DOHH2 (cell line): Measurements from ENCODE around the gene ZFYVE16.

Experiments
- H3F3A ChIP-seq: fragments of 200-600 bp; sonication (generic), shearing (Covaris generic); 2 replicates; pipeline ENCODE4 v1.6.0; 2016; ENCODE audit warnings: antibody characterized with exemption, mild to moderate bottlenecking; ENCODE audit not compliant: control insufficient read depth, insufficient read depth
- H3K27ac ChIP-seq: fragments of 200-600 bp; sonication (generic); 2 replicates; pipeline ENCODE4 v1.5.1; 2014; ENCODE audit warnings: low read depth, mild to moderate bottlenecking, low read length, moderate library complexity
- H3K27me3 ChIP-seq: fragments of 200-600 bp; sonication (generic); 2 replicates; pipeline ENCODE4 v1.6.1; 2014; ENCODE audit warnings: mild to moderate bottlenecking, low read length, mixed read lengths; ENCODE audit not compliant: control insufficient read depth
- H3K36me3 ChIP-seq: fragments of 200-600 bp; sonication (generic); 2 replicates; pipeline ENCODE4 v1.6.1; 2014; ENCODE audit warnings: mild to moderate bottlenecking, low read length, moderate library complexity, mixed read lengths; ENCODE audit not compliant: control insufficient read depth
- H3K4me1 ChIP-seq: fragments of 200-600 bp; sonication (generic); 2 replicates; pipeline ENCODE4 v1.6.1; 2014; ENCODE audit warnings: mild to moderate bottlenecking, low read length, mixed read lengths; ENCODE audit not compliant: control insufficient read depth
- H3K4me2 ChIP-seq: fragments of 200-600 bp; sonication (generic); 2 replicates; pipeline ENCODE4 v1.6.0; 2014; ENCODE audit warnings: mild to moderate bottlenecking, low read length, moderate library complexity
- H3K4me3 ChIP-seq: fragments of 200-600 bp; sonication (generic); 2 replicates; pipeline ENCODE4 v1.5.1; 2014; ENCODE audit warnings: mild to moderate bottlenecking, low read length, mixed read lengths
- H3K79me2 ChIP-seq: fragments of 200-600 bp; sonication (generic); 2 replicates; pipeline ENCODE4 v1.6.1; 2014; ENCODE audit warnings: mild to moderate bottlenecking, low read length, mixed read lengths; ENCODE audit not compliant: control insufficient read depth
- H3K9me2 ChIP-seq: fragments of 200-600 bp; sonication (generic); replicated peaks from 2 replicates; pipeline ENCODE4 v1.6.1; 2014; ENCODE audit warnings: mild to moderate bottlenecking, low read length, mixed read lengths; ENCODE audit not compliant: control insufficient read depth
- H3K9me3 ChIP-seq: fragments of 200-600 bp; sonication (generic); 2 replicates; pipeline ENCODE4 v1.6.1; 2014; ENCODE audit warnings: antibody characterized with exemption, low read length, mixed read lengths; ENCODE audit not compliant: control insufficient read depth, insufficient read depth
- H4K20me1 ChIP-seq: fragments of 200-600 bp; sonication (generic); 2 replicates; pipeline ENCODE4 v1.6.0; 2014; ENCODE audit warnings: low read depth, mild to moderate bottlenecking, antibody characterized with exemption, low read length, moderate library complexity; ENCODE audit not compliant: control insufficient read depth, insufficient read depth
- EZH2phosphoT487 ChIP-seq: fragments of 200-600 bp; sonication (generic); IDR thresholded peaks from 2 replicates; pipeline ENCODE4 v1.6.1; 2017; ENCODE audit warnings: borderline replicate concordance, mild to moderate bottlenecking, antibody characterized with exemption, low read length, moderate library complexity, mixed read lengths
- TF ChIP-seq, protein P1 (sequence below): fragments of 200-600 bp; sonication (generic); IDR thresholded peaks from one replicate; pipeline ENCODE4 v1.5.1; 2014; ENCODE audit warnings: antibody characterized with exemption, mild to moderate bottlenecking, low read depth, low read length; ENCODE audit not compliant: poor library complexity, severe bottlenecking

Gene ZFYVE16

DNA sequence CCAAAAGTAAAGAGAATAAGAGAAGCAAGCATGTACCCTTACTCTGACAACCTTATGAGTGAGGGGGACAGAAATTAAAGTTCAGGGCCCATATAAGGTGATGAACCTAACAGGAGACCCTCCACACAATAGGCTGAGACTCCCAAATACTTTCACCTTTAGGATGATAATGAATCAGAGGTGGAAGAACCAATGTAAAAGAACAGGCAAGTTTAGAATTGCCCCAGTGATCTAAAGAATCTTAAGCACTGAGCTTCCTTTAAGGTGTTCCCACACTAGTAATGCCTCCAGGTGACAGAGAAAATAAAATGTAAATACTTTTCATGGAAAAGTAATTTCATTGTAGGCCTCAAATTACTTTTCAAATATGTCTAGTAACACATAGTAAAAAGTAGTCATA lies 71.8 kb downstream of the ZFYVE16 start:
- Histone ChIP-seq H3K4me2 (no peak overlapping the region), H3K79me2 (no peaks in the 10 kb centered on the region), H3K9me2 (no peaks in the 10 kb centered on the region), H3K36me3 (peaks cover 5% of the 10 kb centered on the region; the same call in 1 of the 2 replicates), H3K4me1 (no peaks in the 10 kb centered on the region; the same call in 1 of the 2 replicates), H3K27ac (no peak overlapping the region), H3K9me3 (no peaks in the 10 kb centered on the region), H3K4me3 (no peak overlapping the region), H3K27me3 (no peaks in the 10 kb centered on the region), H3F3A (no peaks in the 10 kb centered on the region), H4K20me1 (no peaks in the 10 kb centered on the region)
- TF ChIP-seq EZH2phosphoT487, result no peak
- TF ChIP-seq, protein P1, sequence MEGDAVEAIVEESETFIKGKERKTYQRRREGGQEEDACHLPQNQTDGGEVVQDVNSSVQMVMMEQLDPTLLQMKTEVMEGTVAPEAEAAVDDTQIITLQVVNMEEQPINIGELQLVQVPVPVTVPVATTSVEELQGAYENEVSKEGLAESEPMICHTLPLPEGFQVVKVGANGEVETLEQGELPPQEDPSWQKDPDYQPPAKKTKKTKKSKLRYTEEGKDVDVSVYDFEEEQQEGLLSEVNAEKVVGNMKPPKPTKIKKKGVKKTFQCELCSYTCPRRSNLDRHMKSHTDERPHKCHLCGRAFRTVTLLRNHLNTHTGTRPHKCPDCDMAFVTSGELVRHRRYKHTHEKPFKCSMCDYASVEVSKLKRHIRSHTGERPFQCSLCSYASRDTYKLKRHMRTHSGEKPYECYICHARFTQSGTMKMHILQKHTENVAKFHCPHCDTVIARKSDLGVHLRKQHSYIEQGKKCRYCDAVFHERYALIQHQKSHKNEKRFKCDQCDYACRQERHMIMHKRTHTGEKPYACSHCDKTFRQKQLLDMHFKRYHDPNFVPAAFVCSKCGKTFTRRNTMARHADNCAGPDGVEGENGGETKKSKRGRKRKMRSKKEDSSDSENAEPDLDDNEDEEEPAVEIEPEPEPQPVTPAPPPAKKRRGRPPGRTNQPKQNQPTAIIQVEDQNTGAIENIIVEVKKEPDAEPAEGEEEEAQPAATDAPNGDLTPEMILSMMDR, result no peak

DNA sequence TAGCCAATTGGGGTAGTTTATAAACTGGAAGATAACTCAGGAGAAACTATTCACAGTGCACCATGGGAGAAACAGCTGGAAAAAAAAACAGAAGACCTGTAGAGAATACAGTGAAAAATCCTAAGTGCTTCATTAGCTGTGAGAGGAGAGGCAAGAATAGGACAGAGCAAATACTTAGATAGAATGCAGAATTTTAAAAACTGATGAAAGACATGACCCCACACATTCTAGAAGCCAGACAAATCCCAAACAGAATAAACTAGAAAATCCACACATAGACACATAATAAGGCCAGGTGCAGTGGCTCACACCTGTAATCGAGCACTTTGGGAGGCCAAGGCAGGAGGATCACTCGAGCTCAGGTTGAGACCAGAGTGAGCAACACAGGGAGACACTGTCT lies 72.5 kb downstream of the ZFYVE16 start:
- Histone ChIP-seq H3K4me1 (no peaks in the 10 kb centered on the region; the same call in 1 of the 2 replicates), H3K79me2 (no peaks in the 10 kb centered on the region), H3K4me3 (no peak overlapping the region), H4K20me1 (no peaks in the 10 kb centered on the region), H3K9me2 (no peaks in the 10 kb centered on the region), H3F3A (no peaks in the 10 kb centered on the region), H3K27ac (no peak overlapping the region), H3K27me3 (no peaks in the 10 kb centered on the region), H3K9me3 (no peaks in the 10 kb centered on the region), H3K4me2 (no peak overlapping the region), H3K36me3 (no peaks in the 10 kb centered on the region)
- TF ChIP-seq, protein P1, result no peak
- no peak for TF ChIP-seq EZH2phosphoT487

DNA sequence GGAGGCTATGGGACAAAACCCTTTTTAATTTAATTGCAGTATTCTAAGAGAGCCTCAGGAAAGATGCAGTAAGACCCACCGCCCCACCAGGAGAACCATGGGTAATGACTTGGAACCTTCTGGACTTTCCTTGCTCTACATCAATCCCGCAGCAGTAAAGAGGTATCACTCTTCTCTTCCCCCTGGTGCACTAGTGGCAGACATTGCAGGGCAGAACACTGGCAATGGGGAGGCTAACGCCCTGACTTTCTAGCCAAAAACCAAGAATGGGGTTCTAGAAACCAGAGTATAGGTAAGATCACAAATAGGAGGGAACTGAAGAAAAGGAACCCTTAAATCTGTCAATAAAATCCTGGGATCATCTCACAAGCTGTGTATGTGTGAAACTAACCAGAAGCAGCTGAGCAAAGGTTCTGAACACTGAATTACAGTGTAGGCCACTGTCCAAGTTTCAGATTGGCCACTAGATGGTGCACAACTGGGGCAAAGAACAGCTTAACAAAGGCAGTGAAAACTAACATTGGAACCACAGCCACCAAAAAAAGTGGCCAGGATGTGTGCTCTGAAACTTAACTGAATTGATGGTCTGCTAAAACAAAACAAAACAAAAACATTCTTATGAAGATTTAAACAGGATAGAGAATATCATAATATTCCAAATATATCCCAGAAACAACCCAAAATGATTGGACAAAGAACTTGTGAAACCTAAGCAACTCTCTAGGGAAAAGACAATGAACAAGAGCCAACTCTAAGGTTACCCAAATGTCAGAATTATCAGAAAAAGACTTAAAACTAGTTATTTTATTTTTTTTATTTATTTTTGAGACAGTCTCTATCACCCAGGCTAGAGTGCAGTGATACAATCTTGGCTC lies 73.4 kb downstream of the ZFYVE16 start:
- no peak for TF ChIP-seq EZH2phosphoT487
- TF ChIP-seq, protein P1, result peak; percentile 91
- Histone ChIP-seq H3K27ac (no peak overlapping the region), H3K79me2 (no peaks in the 10 kb centered on the region), H3F3A (no peaks in the 10 kb centered on the region), H3K9me3 (no peaks in the 10 kb centered on the region), H3K36me3 (no peaks in the 10 kb centered on the region), H4K20me1 (no peaks in the 10 kb centered on the region), H3K4me2 (no peak overlapping the region), H3K27me3 (no peaks in the 10 kb centered on the region), H3K4me1 (no peaks in the 10 kb centered on the region; the same call in 1 of the 2 replicates), H3K9me2 (no peaks in the 10 kb centered on the region), H3K4me3 (no peak overlapping the region)
